ENCODE results near the gene MLNR.

MLNR gene

DNA sequence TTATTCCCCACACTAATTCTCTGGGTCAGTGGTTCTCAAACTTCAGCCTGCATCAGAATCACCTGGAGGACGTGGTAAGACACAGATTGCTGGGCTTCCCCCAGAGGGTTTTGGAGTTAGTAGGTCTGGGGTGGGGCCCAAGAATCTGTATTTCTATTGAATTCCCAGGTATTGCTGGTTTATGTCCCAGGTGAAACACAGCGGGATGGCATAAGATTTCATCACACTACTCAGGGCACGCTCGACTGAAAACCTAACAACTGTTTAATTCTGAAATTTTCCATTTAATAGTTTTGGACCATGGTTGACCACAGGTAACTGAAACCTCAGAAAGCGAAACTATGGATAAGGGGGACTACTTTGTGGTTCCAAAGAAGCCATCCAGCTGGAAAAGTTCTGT, 6.5 kb downstream of the MLNR start:
- DNase-seq = no peak

DNA sequence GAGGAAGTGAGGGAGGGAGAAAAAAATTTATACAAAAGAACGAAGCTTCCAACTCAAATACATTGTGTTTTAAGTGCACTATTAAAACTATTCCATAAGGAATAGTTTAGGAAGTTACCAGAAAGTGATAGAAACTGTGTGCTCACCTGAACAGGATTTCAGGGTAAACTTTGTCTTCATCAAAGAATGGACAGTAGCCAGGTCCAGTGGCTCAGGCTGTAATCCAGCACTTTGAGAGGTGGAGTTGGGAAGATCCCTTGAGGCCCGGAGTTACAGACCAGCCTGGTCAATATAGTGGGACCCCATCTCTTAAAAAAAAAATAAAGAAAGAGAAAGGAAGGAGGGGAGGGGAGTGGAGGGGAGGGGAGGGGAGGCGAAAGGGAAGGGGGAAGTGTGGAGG, 14.6 kb downstream of the MLNR start:
- no peak for DNase-seq

DNA sequence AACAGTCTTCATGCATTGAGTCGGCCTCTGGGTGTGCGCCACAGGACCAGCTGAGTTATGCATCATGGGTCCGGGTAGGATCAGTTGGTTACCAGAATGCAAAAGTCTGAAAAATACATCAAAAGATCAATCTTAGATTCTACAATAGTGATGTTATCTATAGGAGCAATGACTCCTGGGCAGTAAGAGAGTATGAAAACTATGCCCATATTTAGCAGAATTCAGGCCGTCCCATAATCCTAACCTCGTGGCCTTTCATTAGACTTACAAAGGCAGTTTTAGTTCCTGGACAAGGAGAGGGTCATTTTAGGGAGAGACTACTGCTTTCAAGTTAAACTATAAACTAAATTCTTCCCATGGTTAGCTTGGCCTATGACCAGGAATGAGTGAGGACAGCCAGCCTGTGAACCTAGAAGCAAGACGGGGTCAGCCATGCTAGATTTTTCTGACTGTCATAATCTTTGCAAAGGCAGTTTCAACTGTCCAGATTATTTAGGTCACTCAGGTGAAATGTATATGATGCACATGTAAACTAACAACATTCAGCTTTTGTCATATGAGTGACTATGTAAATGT, 15.8 kb downstream of the MLNR start:
- no peak for DNase-seq

DNA sequence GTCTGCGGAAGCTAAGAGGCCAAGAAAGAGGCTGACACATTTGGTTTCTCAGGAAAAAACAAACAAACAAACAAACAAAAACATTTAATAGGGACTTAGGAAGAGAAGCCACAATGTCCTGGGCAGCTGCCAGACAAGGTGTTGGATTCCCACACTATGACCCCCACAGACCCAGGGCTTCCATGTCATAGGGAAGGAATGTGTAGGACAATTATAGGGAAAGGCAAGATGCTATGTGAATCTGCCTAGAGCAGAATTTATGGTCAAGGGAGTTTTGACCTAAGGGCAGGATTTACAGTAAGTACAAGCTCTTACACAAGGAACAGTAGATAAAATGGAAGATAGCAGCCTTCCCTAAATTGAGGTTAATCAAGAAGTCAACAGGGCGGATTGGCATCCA, 18.5 kb downstream of the MLNR start:
- DNase-seq = no peak

DNA sequence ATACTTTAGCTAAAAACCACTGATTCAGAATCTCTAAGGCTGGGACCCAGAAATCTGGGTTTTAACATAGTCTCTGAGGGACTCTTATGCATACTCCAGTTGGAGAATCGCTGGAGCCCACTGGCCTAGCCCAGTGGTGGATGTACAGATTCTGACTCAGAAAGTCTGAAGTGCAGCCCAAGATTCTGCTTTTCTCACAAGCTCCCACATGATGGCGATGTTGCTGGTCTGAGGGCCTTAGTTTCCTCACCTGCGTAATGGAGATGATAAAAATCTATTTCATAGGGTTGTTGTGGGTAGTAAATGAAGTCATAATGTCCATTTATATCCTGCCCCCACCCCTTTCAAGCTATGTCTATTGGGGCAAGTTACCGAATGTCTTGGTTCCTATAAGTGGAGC, 19.9 kb downstream of the MLNR start:
- peak; percentile 21 for DNase-seq

DNA sequence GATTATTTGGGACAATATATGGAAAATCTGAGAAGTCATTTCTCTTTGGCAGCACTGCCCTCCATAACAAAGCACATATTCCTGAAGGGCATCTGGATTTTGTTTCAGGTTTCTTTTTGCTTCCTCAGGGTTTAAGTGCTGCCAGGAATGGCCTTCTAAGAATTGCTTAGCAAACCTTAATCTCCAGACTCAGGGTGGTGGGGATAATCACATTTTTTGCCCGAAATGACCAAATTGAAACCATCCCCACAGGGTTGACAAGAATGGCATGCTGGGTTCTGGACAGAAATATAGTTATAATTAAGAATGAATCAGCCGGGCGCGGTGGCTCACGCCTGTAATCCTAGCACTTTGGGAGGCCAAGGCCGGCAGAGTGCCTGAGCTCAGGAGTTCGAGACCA, 21.2 kb downstream of the MLNR start:
- no peak for DNase-seq

DNA sequence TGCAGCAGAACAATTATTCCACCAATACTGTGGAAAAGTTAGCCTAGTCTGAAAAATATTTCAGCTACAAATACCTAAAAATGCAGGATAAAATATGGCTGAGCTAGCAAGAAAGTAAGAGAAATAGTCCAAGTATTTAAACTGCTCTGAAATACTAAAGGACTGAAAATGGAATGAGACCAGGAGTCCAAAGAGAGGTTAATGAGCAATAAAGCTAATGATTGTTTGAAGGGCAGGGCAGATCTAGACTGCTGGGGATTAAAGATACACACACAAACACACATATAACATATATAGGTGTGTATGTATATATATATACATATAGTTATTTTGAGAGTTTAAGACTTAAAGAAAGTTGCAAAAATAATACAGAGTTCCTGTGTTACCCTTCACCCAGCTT, 25.0 kb downstream of the MLNR start:
- DNase-seq = no peak

DNA sequence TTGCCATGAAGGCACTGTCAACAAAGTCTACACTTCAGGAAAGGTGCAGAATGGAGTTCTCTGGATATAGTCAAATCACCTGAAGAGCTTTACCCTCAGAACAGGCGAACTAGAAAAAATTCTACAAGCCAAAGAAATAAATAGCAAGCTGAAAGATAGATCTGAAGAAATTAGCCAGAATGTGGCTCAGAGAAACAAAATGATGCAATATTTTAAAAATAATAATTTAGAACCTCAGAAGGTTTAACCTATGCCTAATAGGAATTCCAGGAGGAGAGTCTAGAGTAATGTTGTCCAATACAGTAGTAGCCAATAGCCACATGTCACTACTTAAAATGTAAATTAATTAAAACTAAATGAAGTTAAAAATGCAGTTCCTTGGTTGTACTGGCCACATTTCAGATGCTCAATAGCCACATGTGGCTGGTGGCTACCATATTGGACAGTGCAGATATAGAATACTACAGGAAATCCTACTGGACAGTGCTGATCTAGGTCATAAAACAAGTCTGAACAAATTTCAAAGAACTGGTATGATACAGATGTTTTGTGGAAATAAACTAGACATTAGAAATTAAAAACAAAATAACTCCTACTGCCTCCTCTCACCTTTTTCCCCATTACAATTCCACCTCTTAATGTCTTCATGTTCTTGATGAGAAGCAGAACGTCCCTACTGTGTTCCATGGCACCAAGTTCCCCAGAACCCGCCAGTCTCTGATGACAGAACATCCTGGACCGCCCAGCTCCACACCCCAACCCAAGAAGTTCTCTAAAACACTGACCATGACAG, 26.9 kb downstream of the MLNR start:
- no peak for DNase-seq

DNA sequence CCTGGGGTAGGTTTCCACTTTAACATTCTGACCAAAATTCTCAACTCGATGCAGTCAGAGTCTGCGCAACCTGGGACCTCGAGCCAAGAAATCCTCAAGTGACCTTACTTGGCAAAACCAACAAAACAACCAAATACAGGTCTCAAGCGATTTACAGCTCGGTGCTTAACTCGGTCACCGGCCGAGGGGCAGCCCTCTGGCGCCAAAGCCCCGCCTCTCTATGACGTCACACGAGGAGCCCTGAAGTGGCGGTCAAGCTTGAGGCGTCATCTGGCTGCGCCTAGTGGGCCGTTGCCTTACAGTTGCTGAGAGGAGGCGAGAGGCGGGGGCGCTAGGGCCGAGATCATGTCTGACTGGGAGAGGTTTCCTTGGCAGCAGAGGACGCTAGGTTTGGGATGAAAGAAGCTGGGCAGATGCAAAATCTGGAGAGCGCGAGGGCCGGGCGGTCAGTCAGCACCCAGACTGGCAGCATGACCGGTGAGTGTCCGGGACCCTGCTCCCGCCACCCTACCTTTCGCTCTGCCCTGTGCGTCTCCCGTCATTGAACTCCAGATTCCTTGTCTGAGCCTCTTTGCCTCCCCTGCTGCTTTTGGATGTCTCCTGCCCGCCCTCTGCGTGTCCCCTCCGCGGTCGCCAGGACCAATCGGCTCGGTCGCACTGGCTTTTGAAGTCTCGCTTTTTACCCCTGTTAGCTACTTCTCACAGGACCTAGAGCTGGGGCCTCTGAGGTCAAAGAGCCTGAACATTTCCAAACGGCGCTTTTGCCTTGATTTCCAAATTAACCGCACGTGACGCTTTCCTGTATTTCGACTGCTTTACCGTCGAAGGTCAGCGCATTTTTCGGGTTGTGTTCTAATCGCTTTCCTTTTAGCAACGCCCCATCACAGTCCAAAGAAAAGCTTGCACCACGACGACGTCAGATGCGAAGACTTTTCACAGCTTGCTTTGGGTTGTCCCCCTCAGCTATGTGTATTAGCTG, 27.8 kb downstream of the MLNR start, which contains the start of gene CDADC1:
TSS of gene CDADC1 (plus strand) at position 283 of the 979 bp plus-strand sequence. CDS start at position 396, 113 bp downstream.
- peak; percentile 70 for DNase-seq

DNA sequence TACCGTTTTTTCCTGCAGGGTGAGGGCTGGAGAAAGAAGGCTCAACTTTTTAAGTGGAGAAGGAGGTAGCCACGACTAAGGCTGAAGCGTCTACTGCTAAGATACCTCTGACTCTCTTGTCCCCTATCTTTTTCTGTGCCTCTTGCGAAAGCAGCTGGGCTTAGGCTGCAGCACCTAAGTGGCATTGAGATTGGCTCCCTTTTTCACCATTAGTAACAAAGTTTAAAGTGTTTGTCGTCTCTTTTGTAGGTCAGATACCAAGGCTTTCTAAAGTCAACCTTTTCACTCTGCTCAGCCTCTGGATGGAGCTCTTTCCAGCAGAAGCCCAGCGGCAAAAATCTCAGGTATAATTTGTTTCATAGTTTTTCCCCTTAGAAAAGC, 28.5 kb downstream of the MLNR start:
- DNase-seq = no peak

DNA sequence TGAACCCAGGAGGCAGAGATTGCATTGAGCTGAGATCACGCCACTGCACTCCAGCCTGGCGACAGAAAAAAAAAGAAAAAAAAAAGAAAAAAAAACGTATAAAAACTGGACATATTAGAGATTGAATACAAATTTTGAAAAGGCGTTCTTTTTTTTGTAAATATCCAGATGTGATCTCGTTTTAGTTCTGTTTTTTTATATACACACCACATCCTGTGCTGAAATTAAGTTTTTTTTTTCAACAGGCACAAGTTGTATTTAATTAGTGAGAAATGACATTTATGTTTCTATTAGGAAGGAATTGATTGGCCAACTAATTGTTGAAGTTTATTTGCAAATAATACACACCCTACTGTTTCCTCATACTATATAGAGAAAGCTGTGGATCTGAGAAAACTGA, 31.2 kb downstream of the MLNR start:
- no peak for DNase-seq

DNA sequence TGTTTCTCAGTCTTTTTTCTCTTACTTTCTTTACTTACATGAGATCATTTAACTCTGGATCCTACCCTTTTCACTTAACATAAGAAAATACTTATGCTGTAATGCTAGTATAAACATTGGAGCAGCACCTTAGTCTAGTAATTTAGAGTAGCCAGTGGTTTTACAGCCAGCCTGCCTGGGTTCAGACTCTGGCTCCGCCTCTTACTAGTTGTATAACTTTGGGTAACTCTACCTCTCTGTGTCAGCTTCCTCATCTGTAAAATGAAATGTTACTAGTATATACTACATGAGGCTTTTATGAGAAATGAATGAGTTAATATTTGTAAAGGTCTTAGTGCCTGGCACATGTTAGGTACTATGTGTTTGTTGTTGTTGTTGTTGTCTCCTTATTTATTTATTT, 33.2 kb downstream of the MLNR start:
- no peak for DNase-seq

DNA sequence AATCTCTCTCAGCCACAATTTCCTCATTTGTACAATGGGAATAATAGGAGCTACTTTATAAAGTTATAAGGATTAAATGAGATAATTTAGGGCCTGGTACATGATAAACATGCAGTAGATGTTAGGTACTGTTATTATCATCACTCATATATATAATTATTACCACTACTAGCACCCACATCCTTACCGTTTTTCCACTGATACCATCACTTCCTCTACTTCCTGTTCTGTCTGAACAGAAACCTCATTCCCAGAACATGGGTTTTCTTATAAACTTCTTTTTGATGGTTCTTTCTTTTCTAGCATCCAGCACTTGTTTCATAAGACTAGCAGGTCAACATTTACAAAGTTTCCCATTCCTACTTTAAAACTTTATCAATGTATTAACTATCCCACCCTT, 33.9 kb downstream of the MLNR start:
- no peak for DNase-seq

DNA sequence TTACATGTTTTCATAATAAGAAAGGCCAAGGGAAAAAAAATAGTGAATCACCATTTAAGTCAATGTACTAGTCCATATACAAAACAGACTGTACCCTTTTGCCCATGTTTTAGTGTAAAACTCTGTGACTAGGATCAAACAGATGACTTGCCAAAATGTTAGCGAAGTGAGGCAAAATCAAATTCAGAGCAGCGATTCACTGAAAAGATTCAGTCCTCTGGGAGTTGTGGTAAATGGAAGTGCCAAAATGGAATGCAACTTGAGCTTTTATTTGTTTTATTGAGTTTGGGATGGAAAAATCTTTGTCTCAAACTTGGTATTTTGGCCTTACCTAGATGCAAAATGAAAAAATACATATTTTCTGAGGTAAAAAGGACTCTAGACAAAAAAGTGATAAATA, 36.7 kb downstream of the MLNR start:
- no peak for DNase-seq

DNA sequence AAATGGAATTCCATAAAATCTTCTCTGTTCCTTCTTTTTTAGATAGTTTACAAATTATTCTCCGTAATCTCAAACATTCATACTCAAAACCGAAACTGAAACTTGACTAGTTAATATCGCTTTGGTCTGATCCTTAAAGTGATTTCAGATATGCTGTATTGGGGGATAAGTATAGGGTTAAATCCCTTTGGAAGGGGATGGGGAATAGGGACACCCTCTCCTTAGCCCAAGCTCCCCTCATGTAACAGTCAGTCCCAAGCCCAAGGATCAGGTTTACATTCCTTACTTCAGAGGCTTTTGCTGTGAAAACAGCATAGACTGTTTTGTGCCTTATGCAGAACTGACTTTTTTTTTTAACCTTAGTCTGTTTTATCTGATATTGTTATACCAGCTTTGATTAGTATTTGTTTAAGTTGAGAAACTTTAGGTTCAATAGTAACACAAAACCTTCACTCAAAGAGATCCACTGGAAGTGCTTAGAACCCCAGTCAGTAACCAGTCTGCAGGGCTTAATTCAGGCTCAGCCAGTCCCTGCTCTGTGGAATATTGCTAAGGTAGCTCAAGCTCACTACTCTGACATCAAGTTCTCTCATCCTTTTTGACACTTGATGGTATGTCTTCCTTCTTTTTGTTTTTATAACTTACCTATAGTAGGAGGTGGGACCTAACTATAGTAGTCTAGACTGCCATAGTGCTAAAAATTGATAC, 38.1 kb downstream of the MLNR start:
- DNase-seq = no peak

DNA sequence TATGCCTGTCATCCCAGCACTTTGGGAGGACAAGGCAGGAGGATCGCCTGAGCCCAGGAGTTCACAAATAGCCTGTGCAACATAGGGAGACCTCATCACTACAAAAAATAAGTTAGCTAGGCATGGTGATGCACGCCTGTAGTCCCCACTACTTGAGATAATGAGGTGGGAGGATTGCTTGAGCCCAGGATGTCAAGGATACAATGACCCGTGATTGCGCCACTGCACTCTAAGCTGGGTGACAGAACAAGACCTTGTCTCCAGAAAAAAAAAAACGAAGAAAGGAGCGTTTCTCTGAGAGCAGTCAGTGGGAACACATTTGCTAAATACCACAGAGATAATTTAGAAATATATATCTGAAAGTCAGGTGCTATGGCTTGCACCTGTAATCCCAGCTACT, 39.4 kb downstream of the MLNR start:
- no peak for DNase-seq

DNA sequence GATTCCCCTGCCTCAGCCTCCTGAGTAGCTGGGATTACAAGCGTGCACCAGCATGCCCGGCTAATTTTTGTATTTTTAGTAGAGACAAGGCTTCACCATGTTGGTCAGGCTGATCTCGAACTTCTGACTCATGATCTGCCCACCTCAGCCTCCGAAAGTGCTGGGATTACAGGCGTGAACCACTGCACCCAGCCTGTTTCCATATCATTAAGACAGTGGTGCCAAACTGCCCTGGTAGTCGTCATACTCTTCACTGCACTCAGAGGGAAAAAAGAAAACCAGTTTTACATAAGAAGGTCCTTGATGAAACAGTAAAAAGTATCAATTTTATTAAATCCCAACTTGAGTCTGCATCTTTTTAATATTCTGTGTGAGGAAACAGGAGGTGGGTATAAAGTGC, 42.5 kb downstream of the MLNR start:
- no peak for DNase-seq

DNA sequence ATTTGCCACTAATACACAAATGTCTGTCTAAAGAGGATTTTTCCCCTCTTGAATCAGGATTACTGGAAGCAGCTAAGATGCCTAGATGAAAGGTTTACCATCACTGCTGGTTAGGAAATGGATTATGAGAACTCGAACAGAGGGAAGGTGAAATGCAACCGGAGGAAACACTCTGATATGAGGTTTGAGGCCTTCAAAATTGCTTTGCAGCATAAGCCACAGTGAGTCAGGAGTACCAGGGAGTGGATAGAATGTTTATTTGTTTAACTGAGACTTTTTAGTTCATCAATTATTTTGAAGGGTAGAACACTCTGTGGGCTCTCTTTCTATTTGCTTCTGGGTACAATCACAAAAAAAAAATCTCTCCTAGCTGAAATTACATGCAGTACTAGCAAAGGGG, 45.7 kb downstream of the MLNR start:
- no peak for DNase-seq

DNA sequence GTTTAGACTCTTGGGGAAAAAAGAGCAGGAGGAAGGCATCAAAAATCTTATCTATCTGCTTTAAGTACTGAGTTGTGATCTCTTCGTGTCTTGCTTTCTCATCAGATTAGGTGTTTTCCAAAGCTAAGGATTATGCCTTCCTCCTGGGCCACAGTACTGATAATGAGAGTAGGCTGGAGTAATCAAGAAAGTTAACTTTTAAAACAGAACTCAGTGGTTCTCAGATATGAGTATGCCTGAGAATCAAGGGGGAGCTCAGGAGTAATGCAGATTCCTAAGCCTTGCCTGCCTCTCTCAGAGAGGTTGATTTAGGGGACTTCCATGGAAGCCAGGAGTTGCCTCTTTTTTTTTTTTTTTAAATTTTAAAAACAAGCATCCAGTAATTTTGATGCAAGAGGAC, 51.1 kb downstream of the MLNR start:
- no peak for DNase-seq
